ENCODE results near the gene DNAJC11.
"Not testable (repeated sequence)": the region's sequence is repeated elsewhere in the genome, so short reads cannot be mapped to it uniquely, and the experiment has no call there.

DNAJC11 gene

DNA sequence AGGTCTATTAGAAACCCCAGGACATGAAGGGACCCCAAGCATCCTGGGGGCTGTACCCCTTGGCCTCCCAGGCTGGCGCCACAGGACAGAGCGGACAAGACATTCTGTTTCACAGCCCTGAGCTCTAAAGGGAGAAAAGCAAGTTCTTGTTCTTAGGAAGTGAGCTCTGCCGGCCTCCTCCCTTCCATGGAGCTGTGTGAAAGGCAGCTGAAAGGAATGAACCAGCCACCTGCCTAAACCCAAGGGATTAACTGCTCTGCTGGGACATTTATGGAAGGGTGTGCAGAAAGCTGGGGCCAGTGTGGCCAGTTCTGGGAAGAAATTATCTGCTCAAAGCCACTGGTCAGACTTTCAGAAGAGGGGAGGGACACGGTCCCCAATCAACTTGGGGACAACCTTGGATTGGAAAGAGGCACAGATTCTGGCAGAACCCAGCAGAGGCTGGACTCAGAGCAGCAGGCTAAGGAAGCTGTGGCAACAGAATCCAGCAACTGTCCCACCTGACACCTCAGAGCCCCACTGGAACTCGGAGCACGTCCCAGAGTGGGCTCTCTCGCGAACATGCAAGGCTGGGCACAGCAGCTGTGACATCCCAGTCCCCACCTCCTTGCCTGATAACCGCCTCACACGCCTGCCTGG, 101.1 kb downstream of the DNAJC11 start:
- Histone ChIP-seq H3K36me3 (ENCODE audit: control insufficient read depth, insufficient read depth, low read length) (no peaks in the 10 kb centered on the region), H3K4me3 (ENCODE audit: insufficient read depth, low read depth, low read length) (peak overlapping the region; percentile 71), H3K27ac (ENCODE audit: insufficient read depth, low read depth, low read length, poor library complexity, severe bottlenecking) (no peak overlapping the region), H3K27me3 (ENCODE audit: control insufficient read depth, insufficient read depth, low read length, poor library complexity, severe bottlenecking) (peaks cover 20% of the 10 kb centered on the region), H3K9me3 (ENCODE audit: control insufficient read depth, low read length) (no peaks in the 10 kb centered on the region), H3K4me1 (ENCODE audit: control insufficient read depth, insufficient read depth, low read length) (peaks cover 18% of the 10 kb centered on the region)
- WGBS, 2 experiments = 23 to 25% methylated on average over 10 of the region's 10 CpGs

DNA sequence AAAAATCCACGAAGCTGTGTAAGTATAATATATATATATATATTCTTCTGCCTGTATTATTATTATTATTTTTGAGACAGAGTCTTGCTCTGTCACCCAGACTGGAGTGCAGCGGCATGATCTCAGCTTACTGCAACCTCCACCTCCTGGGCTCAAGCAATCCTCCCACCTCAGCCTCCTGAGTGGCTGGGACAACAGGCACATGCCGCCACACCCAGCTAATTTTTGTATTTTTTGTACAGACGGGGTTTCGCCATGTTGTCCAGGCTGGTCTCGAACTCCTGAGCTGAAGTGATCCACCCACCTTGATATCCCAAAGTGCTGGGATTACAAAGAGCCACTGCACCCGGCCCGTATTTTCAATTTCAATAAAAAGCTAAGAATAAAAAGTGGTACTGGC, 101.6 kb downstream of the DNAJC11 start:
- Histone ChIP-seq H3K4me1 (ENCODE audit: control insufficient read depth, insufficient read depth, low read length) (peaks cover 18% of the 10 kb centered on the region), H3K4me3 (ENCODE audit: insufficient read depth, low read depth, low read length) (peak overlapping the region; percentile 71), H3K27me3 (ENCODE audit: control insufficient read depth, insufficient read depth, low read length, poor library complexity, severe bottlenecking) (peaks cover 20% of the 10 kb centered on the region)
- H3K36me3 ChIP-seq (ENCODE audit: control insufficient read depth, insufficient read depth, low read length); H3K27ac ChIP-seq (ENCODE audit: insufficient read depth, low read depth, low read length, poor library complexity, severe bottlenecking); H3K9me3 ChIP-seq (ENCODE audit: control insufficient read depth, low read length): not testable (repeated sequence)
- 92 to 95% methylated on average over 7 of the region's 8 CpGs for WGBS, 2 experiments

DNA sequence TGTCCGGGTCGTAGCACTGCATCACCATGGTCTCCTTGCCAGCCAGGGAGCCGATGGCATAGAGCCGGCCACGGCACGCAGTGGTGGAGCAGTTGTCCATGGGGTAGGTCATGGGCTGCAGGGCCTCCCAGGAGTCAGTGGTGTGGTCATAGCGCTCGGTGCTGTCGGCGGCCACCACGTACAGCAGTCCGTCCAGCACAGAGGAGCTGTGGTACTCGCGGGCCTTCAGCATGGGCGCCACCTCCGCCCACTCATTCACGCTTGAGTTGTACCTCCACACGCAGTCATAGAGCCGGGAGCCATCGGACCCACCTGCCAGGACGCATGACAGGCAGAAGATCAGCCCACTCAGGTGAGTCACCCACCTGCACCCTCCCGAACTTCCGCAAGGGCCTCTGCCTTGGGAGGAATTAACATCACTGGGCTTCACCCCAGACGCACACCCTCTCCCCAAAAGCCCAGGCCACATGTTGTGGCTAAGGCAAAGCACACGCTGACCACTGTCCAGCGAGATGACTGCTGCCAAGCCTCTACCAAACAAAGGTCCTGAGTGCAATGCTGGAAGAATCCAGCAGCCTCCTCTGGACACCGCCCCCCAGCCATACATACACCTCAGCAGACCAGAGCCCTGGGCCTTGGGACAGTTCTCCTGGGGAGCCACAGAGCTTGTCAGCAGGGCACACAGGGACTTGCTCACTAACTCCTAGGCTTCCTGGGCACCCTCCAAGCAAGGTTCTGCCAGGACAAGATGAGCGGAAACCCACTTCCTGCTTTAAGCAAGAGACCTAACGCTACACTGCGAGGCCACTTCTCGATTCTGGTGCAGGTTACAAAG, 102.3 kb downstream of the DNAJC11 start:
- Histone ChIP-seq H3K4me3 (ENCODE audit: insufficient read depth, low read depth, low read length) (no peak overlapping the region), H3K36me3 (ENCODE audit: control insufficient read depth, insufficient read depth, low read length) (no peaks in the 10 kb centered on the region), H3K27me3 (ENCODE audit: control insufficient read depth, insufficient read depth, low read length, poor library complexity, severe bottlenecking) (peaks cover 20% of the 10 kb centered on the region), H3K27ac (ENCODE audit: insufficient read depth, low read depth, low read length, poor library complexity, severe bottlenecking) (no peak overlapping the region), H3K9me3 (ENCODE audit: control insufficient read depth, low read length) (no peaks in the 10 kb centered on the region), H3K4me1 (ENCODE audit: control insufficient read depth, insufficient read depth, low read length) (peaks cover 17% of the 10 kb centered on the region)
- WGBS, 2 experiments = 95 to 96% methylated on average over 30 to 31 of the region's 31 CpGs

DNA sequence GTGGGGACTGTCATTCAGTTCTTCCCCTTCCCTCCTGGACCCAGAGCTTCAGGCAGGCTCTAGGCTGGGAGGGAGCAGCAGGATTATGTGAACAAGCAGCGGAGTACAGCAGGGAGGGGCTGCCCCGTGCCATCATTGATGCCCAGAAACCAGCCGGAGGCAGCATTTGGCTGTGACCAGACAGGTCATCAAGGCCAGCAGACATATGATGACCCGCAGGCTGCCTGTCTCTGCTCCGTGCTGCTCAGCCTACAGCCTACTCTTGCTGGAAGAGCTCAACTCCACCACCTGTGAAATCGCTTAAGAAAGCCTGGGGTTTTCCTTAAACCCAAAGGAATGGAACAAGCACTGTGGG, 103.9 kb downstream of the DNAJC11 start:
- WGBS, 2 experiments = 93 to 94% methylated on average over 6 of the region's 6 CpGs
- H3K27ac ChIP-seq (ENCODE audit: insufficient read depth, low read depth, low read length, poor library complexity, severe bottlenecking) = no peak overlapping the region
- no peak overlapping the region for H3K4me3 ChIP-seq (ENCODE audit: insufficient read depth, low read depth, low read length)
- H3K9me3 ChIP-seq (ENCODE audit: control insufficient read depth, low read length) = no peaks in the 10 kb centered on the region
- H3K27me3 ChIP-seq (ENCODE audit: control insufficient read depth, insufficient read depth, low read length, poor library complexity, severe bottlenecking) = peaks cover 20% of the 10 kb centered on the region
- H3K36me3 ChIP-seq (ENCODE audit: control insufficient read depth, insufficient read depth, low read length) = peaks cover 2% of the 10 kb centered on the region
- H3K4me1 ChIP-seq (ENCODE audit: control insufficient read depth, insufficient read depth, low read length) = peaks cover 9% of the 10 kb centered on the region

DNA sequence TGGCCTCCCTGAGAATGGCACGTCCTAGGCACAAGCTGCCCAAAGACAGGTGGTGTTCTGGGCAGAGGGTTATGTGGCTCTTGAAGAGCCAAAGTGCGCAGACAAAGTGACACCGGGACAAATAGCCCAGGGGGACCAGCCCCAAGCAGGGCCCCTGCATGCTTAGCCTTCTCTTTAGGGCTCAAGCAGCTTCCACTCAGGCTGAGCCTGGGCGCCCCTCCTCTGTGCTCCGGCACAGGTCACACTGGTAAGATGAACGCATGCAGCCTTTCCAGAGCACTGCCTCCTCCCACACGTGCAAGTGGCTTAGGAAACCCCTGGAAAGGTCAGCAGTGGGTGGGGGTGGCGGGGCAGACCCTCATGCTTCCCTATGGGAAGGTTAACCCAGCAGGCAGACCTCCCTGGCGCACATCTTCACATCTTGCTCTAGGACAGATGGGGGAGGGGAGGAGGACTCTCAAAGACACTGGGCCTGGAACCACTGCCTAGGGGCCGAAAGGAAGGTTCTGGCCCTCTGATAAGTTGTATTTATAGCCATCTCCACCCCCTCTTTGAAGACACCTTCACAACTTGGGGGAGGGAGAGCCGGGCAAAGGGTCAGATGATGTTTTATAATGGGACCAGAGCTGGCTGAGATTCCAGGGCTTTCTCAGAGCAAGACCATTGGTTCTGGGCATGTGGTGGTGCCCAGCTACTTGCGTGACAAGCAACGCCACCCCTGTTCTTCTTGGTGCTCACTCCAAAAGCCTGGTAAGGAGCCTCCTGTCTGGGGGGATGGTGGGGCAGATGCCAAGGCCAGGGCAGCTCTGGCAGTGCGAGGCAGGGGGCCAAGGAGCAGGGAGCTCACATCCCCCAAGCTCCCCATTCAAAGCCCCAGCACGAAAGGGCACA, 104.5 kb downstream of the DNAJC11 start:
- Histone ChIP-seq H3K9me3 (ENCODE audit: control insufficient read depth, low read length) (no peaks in the 10 kb centered on the region), H3K4me1 (ENCODE audit: control insufficient read depth, insufficient read depth, low read length) (peaks cover 9% of the 10 kb centered on the region), H3K4me3 (ENCODE audit: insufficient read depth, low read depth, low read length) (no peak overlapping the region), H3K36me3 (ENCODE audit: control insufficient read depth, insufficient read depth, low read length) (peaks cover 2% of the 10 kb centered on the region), H3K27ac (ENCODE audit: insufficient read depth, low read depth, low read length, poor library complexity, severe bottlenecking) (no peak overlapping the region), H3K27me3 (ENCODE audit: control insufficient read depth, insufficient read depth, low read length, poor library complexity, severe bottlenecking) (peaks cover 17% of the 10 kb centered on the region)
- WGBS, 2 experiments = 87 to 89% methylated on average over 14 to 15 of the region's 15 CpGs

DNA sequence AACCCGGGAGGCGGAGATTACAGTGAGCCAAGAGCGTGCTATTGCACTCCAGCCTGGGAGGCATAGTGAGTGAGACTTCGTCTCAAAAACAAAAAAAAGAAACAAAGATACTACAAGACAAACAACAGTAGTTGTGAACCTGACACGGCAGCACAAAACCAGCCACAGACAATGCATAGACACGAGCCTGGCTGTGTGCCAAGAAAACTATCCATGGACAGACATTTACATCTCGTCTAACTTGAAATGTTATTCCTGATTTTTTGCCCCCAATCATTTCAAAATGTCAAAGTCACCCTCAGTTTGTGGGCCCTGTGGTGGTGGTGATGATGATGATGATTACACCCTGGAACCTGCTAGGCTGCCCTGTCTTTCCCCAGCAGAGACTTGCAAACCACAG, 105.3 kb downstream of the DNAJC11 start:
- Histone ChIP-seq H3K4me1 (ENCODE audit: control insufficient read depth, insufficient read depth, low read length) (peaks cover 9% of the 10 kb centered on the region), H3K4me3 (ENCODE audit: insufficient read depth, low read depth, low read length) (no peak overlapping the region), H3K27me3 (ENCODE audit: control insufficient read depth, insufficient read depth, low read length, poor library complexity, severe bottlenecking) (peaks cover 10% of the 10 kb centered on the region), H3K27ac (ENCODE audit: insufficient read depth, low read depth, low read length, poor library complexity, severe bottlenecking) (no peak overlapping the region), H3K36me3 (ENCODE audit: control insufficient read depth, insufficient read depth, low read length) (peaks cover 2% of the 10 kb centered on the region), H3K9me3 (ENCODE audit: control insufficient read depth, low read length) (no peaks in the 10 kb centered on the region)
- WGBS, 2 experiments = 92 to 96% methylated on average over 7 of the region's 7 CpGs

DNA sequence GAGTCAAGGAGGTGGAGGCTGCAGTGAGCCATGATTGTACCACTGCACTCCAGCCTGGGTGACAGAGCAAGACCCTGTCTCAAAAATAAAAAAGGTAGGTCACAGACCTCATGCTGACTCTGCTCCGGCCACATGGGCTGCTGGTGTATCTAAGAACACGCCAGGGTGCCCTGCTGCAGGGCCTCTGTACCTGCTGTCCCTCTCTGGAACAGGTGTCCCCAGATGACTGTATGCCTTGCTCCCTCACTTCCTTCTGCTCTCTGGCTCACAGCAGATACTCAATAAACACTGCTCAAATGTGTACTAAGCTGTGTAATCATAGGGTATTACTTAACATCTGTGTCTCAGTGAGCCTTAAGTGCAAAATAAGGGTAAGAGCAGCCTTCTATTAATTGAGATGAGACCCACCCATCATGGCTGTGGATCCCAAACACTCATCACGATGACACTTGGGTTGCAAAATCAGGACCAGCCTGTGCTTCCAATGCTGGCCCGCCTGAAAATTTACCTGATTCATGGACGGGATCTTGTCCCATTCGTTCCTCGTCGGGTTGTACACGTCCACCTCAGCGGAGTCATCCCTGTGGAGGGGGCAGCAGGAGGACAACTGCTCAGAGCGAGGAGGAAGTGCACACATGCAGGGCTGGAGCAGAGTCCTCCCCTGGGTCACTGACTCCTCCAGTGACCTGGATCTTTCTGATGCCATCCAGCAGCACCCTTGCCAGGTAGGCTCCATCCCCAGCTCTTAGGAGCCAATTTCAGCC, 106.5 kb downstream of the DNAJC11 start:
- H3K27me3 ChIP-seq (ENCODE audit: control insufficient read depth, insufficient read depth, low read length, poor library complexity, severe bottlenecking) = no peaks in the 10 kb centered on the region
- peaks cover 5% of the 10 kb centered on the region for H3K36me3 ChIP-seq (ENCODE audit: control insufficient read depth, insufficient read depth, low read length)
- H3K9me3 ChIP-seq (ENCODE audit: control insufficient read depth, low read length) = no peaks in the 10 kb centered on the region
- no peak overlapping the region for H3K27ac ChIP-seq (ENCODE audit: insufficient read depth, low read depth, low read length, poor library complexity, severe bottlenecking)
- no peak overlapping the region for H3K4me3 ChIP-seq (ENCODE audit: insufficient read depth, low read depth, low read length)
- 96% methylated on average over 11 of the region's 11 CpGs for WGBS, 2 experiments
- H3K4me1 ChIP-seq (ENCODE audit: control insufficient read depth, insufficient read depth, low read length) = peaks cover 1% of the 10 kb centered on the region

DNA sequence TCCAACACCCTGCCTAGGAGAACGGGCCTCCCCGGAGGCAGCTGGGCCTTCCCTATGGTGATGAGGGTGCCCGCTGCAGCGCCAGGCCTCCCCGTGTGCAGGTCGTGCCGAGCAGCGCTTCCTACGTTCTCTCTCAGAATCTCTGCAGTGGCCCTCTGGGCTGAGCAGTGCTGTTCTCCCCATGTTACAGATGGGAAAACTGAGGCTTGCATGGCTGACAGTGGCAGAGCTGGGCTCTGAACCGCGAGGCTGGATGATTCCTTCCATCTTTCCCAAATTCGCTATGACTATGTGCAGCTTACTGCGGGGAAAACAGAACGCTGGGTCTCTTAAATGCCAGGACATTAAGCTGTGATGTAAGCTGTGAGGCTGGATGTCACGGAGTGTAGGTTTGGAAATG, 107.8 kb downstream of the DNAJC11 start:
- H3K36me3 ChIP-seq (ENCODE audit: control insufficient read depth, insufficient read depth, low read length) = peaks cover 10% of the 10 kb centered on the region
- H3K4me1 ChIP-seq (ENCODE audit: control insufficient read depth, insufficient read depth, low read length) = no peaks in the 10 kb centered on the region
- H3K27ac ChIP-seq (ENCODE audit: insufficient read depth, low read depth, low read length, poor library complexity, severe bottlenecking) = no peak overlapping the region
- no peak overlapping the region for H3K4me3 ChIP-seq (ENCODE audit: insufficient read depth, low read depth, low read length)
- 95 to 96% methylated on average over 15 of the region's 15 CpGs for whole genome bisulfite sequencing, 2 experiments
- H3K9me3 ChIP-seq (ENCODE audit: control insufficient read depth, low read length) = no peaks in the 10 kb centered on the region
- H3K27me3 ChIP-seq (ENCODE audit: control insufficient read depth, insufficient read depth, low read length, poor library complexity, severe bottlenecking) = no peaks in the 10 kb centered on the region

DNA sequence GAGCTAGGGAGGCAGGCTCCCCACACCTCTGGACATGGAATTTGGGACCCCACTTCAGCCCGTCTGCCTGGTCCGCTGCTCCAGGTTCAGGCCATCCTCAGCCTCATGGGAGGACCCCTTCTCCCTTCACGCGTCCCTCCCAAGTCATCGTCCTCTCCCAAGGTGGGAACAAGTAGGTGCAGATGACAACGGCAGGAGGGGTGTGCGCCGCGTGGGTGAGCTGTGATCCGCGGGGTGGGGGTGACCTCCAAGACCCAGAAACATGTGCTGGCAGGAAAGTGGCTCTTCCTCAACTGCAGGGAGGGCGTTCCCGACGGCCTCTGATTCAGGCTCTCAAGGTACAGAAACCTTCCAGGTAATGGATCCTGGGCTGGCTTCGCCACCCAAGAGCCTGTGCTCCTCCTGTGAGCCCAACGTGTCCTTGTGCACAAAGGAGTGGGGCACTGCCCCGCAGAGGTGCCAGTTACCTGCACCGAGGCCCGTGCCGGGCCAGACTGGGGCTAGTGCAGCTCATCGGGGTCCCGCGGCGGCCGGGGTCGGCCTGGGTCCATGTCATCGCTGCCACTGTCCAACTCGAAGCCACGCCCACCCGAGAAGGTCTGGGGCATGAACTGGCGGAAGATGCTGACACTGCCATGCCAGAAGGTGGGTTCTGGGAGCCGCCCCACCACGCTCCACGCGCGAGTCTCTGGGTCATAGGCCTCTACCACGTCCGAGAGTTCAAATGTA, 108.6 kb downstream of the DNAJC11 start:
- Histone ChIP-seq H3K36me3 (ENCODE audit: control insufficient read depth, insufficient read depth, low read length) (peaks cover 11% of the 10 kb centered on the region), H3K9me3 (ENCODE audit: control insufficient read depth, low read length) (no peaks in the 10 kb centered on the region), H3K27ac (ENCODE audit: insufficient read depth, low read depth, low read length, poor library complexity, severe bottlenecking) (no peak overlapping the region), H3K27me3 (ENCODE audit: control insufficient read depth, insufficient read depth, low read length, poor library complexity, severe bottlenecking) (no peaks in the 10 kb centered on the region), H3K4me1 (ENCODE audit: control insufficient read depth, insufficient read depth, low read length) (no peaks in the 10 kb centered on the region), H3K4me3 (ENCODE audit: insufficient read depth, low read depth, low read length) (no peak overlapping the region)
- 95 to 96% methylated on average over 38 of the region's 38 CpGs for WGBS, 2 experiments
